Bronchial epithelial cell (primary cell): ENCODE results near the gene SLC23A2. TPM values are rescaled to one million over a fixed set of nuclear protein-coding genes. Genes with fewer than 3 reads are reported as not detected.

Experiments used
- DNase-seq: peaks from one replicate; pipeline ENCODE4 v3.0.0-alpha.2; 2010; ENCODE audit warnings: low read depth
- FAIRE-seq: peaks from 2 replicates; lab custom pipeline; 2011; peaks lifted over from hg19 to GRCh38; lab: Jason Lieb, UNC
- H3K27me3 ChIP-seq: 2 replicates; pipeline ENCODE4 v1.5.1; 2011; ENCODE audit warnings: low read length; ENCODE audit not compliant: control insufficient read depth, insufficient read depth
- H3K36me3 ChIP-seq: 2 replicates; pipeline ENCODE4 v1.5.1; 2011; ENCODE audit warnings: low read length; ENCODE audit not compliant: control insufficient read depth, insufficient read depth
- H3K4me3 ChIP-seq: 2 replicates; pipeline ENCODE4 v1.5.1; 2011; ENCODE audit warnings: mild to moderate bottlenecking, low read depth, low read length, control low read depth
- CTCF ChIP-seq: IDR thresholded peaks from 2 replicates; pipeline ENCODE4 v1.5.1; 2011; ENCODE audit warnings: mild to moderate bottlenecking, moderate library complexity, low read length, control low read depth, inconsistent platforms; ENCODE audit not compliant: insufficient read depth, severe bottlenecking
- total RNA-seq: library from RNA; depleted of rRNA; stranded (reverse); fragments of >200 nt; gene quantifications from 2 replicates; pipeline ENCODE4 v1.2.1, GENCODE V29; 2014

The SLC23A2 gene
- total RNA-seq, 1 donor from 2014 or later = 7.6 TPM

GRCh38 chr20:4894409-4894808 lies 106.9 kb downstream of the SLC23A2 start:
- FAIRE-seq (peak; percentile 62), DNase-seq (no peak)
- TF ChIP-seq CTCF = no peak
- H3K36me3 ChIP-seq = peaks cover 1% of the 10 kb centered on the region
- H3K4me3 ChIP-seq = no peak overlapping the region
- H3K27me3 ChIP-seq = no peaks in the 10 kb centered on the region

GRCh38 chr20:4893709-4894108 lies 107.6 kb downstream of the SLC23A2 start:
- no peak for TF ChIP-seq CTCF
- DNase-seq (no peak), FAIRE-seq (no peak)
- no peaks in the 10 kb centered on the region for H3K27me3 ChIP-seq
- H3K4me3 ChIP-seq = no peak overlapping the region
- H3K36me3 ChIP-seq = peaks cover 4% of the 10 kb centered on the region

- TF ChIP-seq CTCF = no peak
- no peak overlapping the region for H3K4me3 ChIP-seq
- FAIRE-seq = peak; percentile 60
- H3K27me3 ChIP-seq = no peaks in the 10 kb centered on the region
- peaks cover 4% of the 10 kb centered on the region for H3K36me3 ChIP-seq
- no peak for DNase-seq
These were observed 109.3 kb downstream of the SLC23A2 start for GRCh38 chr20:4891997-4892396.

- Histone ChIP-seq H3K4me3 (no peak overlapping the region), H3K36me3 (peaks cover 4% of the 10 kb centered on the region), H3K27me3 (no peaks in the 10 kb centered on the region)
- no peak for TF ChIP-seq CTCF
- DNase-seq (no peak), FAIRE-seq (no peak)
These were observed 110.0 kb downstream of the SLC23A2 start for GRCh38 chr20:4891190-4891763.

GRCh38 chr20:4889446-4889845 lies 111.9 kb downstream of the SLC23A2 start:
- peak; percentile 79 for FAIRE-seq
- DNase-seq = no peak
- TF ChIP-seq CTCF = no peak
- Histone ChIP-seq H3K4me3 (no peak overlapping the region), H3K36me3 (peaks cover 2% of the 10 kb centered on the region), H3K27me3 (no peaks in the 10 kb centered on the region)

- DNase-seq (no peak), FAIRE-seq (no peak)
- no peak overlapping the region for H3K4me3 ChIP-seq
- TF ChIP-seq CTCF = no peak
- peaks cover 4% of the 10 kb centered on the region for H3K36me3 ChIP-seq
- H3K27me3 ChIP-seq = no peaks in the 10 kb centered on the region
These were observed 113.7 kb downstream of the SLC23A2 start for GRCh38 chr20:4887586-4887985.
